ENCODE data around the gene SVOPL.

SVOPL gene

GRCh38 chr7:138627361-138627760 lies 73.8 kb downstream of the SVOPL start:
- DNase-seq (ENCODE audit: low read depth) = no peak
- no peak for TF ChIP-seq CTCF (IDR thresholded peaks at IDR 0.05; ENCODE audit: insufficient read depth, low read depth, low read length, missing control alignments)
- H3K4me3 ChIP-seq (ENCODE audit: low read depth, low read length) = no peak overlapping the region

- no peak overlapping the region for H3K4me3 ChIP-seq (ENCODE audit: low read depth, low read length)
- no peak for DNase-seq (ENCODE audit: low read depth)
- no peak for TF ChIP-seq CTCF (IDR thresholded peaks at IDR 0.05; ENCODE audit: insufficient read depth, low read depth, low read length, missing control alignments)
Observed at GRCh38 chr7:138626846-138627245, 74.3 kb downstream of the SVOPL start.

- no peak for TF ChIP-seq CTCF (IDR thresholded peaks at IDR 0.05; ENCODE audit: insufficient read depth, low read depth, low read length, missing control alignments)
- DNase-seq (ENCODE audit: low read depth) = no peak
- H3K4me3 ChIP-seq (ENCODE audit: low read depth, low read length) = no peak overlapping the region
Observed at GRCh38 chr7:138625849-138626230, 75.3 kb downstream of the SVOPL start.

DNA sequence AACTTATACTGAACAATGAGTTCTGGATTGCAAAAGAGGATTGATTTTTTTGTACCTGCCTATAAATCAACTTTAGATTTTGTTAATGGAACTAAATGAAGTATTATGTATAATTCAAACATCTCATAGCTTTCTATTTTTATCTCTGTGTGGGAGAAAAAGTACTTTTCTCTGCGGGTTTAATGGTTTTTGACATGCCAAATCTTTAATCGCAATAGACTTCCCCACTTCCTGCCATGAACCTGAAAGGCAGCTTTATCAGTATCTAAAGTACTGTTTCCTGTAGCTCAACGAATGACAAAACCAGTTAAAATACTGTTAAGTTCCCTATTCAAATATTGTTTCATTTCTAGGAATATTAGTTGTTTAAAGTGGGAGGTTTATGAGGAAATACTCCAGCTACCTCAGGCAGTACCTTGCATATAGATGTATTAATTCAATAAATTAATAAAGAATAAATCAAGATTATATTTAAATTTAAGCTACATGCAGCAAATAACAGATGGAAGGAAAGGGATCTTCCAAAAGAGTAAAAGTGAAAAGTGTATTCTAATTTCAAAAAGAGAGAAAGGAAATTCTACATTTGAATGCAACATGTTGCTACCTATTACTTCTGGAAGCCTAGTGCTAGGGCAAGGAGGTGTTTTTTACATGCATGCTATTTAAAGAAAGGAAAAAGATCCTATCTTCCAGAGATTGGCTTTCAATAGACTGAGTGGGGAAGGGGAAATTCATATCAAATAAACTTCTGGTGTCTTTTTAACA lies 75.9 kb downstream of the SVOPL start:
- TF ChIP-seq CTCF (IDR thresholded peaks at IDR 0.05; ENCODE audit: insufficient read depth, low read depth, low read length, missing control alignments) = no peak
- no peak overlapping the region for H3K4me3 ChIP-seq (ENCODE audit: low read depth, low read length)

DNA sequence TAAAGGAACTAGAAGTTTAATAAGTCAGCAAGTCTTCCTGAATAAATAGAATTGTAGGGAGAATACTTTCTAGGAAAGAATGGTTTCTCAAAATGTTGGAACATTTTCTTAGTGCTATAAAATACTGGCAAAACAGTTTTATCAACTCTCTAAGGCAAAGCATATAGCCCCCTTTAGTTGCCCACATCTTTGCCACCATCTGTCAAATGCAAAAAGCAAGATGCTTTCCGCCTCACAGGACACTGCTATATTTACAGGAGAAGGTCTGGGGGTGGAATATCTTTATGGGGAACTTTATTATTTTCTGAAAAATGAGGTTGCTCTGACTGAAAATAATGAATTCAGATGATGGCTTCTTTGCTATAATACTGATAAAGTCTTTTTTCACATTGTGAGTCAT lies 78.3 kb downstream of the SVOPL start:
- DNase-seq (ENCODE audit: low read depth) = no peak
- no peak for TF ChIP-seq CTCF (IDR thresholded peaks at IDR 0.05; ENCODE audit: insufficient read depth, low read depth, low read length, missing control alignments)
- no peak overlapping the region for H3K4me3 ChIP-seq (ENCODE audit: low read depth, low read length)

More for the DNA sequence above, 75.9 kb downstream of the SVOPL start:
- DNase-seq (ENCODE audit: low read depth) = no peak

DNA sequence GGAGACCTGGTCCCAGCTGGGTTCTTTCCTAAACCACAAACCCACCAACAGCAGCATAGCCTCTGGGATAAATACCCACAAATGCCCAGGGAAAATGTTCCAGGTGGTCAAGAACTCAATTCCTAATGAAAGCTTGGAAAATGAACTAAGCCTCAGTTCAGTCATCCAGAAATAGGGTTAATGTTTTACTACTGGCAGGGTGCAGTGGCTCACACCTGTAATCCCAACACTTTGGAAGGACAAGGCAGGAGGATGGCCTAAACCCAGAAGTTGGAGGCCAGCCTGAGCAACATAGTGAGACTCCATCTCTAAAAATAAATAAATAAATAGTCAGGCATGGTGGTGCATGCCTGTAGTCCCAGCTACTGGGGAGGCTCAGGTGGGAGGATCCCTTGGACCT lies 82.2 kb downstream of the SVOPL start:
- no peak for DNase-seq (ENCODE audit: low read depth)
- no peak overlapping the region for H3K4me3 ChIP-seq (ENCODE audit: low read depth, low read length)
- TF ChIP-seq CTCF (IDR thresholded peaks at IDR 0.05; ENCODE audit: insufficient read depth, low read depth, low read length, missing control alignments) = no peak

- no peak for TF ChIP-seq CTCF (IDR thresholded peaks at IDR 0.05; ENCODE audit: insufficient read depth, low read depth, low read length, missing control alignments)
- no peak overlapping the region for H3K4me3 ChIP-seq (ENCODE audit: low read depth, low read length)
- DNase-seq (ENCODE audit: low read depth) = no peak
Observed at GRCh38 chr7:138618506-138618905, 82.7 kb downstream of the SVOPL start.

Data from GM12865 (cell line).